Activated CD4-positive, alpha-beta T cell treated with anti-CD3 and anti-CD28 coated beads, Interleukin-2, Interleukin-4, amounts not matched to agents 100 ng/mL and 50 ng/mL, durations not matched to agents 16 hours and 8 hours (primary cell): ENCODE data around the gene FBXL7.

Source experiments
- DNase-seq: peaks from one replicate; pipeline ENCODE4 v3.0.0-alpha.2; 2020; ENCODE audit warnings: low spot score

FBXL7 gene

GRCh38 chr5:15614679-15615078 lies 114.7 kb downstream of the FBXL7 start:
- DNase-seq: no peak

GRCh38 chr5:15615859-15616258 lies 115.9 kb downstream of the FBXL7 start:
- no peak for DNase-seq

DNA sequence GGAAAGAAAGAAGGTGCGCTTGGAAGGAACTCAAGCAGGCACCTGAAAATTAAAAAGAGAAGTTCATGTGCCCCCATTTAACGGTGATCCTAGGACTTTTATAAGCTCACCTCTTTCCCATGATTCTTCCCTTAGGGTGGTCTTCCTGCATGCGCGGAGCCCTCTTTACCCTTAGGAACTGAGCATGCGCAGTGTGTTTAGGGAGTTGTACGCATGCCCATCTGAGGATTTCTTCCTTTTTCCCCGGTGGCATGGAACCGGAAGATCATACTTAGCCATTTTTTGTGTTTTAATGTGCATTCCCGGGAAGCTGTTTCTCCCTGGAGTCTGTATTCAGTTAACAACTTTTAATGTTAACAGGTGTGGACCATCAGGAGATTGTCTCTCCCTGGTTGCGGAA lies 119.0 kb downstream of the FBXL7 start:
- DNase-seq: no peak

DNA sequence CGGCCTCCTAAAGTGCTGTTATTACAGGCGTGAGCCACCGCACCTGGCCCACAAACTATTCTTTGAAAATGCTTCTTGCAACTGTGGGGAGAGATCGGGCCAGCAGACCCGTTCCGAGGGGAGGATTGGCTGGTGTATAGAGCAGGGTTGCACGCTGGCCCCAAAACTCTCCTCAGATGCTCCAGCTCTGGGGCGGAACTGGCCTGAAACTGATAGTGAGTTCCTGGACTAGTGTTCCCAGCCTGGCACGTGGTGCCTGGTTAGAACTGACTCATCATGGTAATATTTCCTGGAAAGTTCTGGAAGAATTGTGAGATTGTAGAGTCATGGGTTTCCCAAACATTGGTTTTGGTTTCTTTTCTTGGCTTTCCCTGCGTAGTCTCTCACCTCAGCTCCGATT lies 120.5 kb downstream of the FBXL7 start:
- DNase-seq: no peak

GRCh38 chr5:15621094-15621493 lies 121.1 kb downstream of the FBXL7 start:
- DNase-seq: no peak

DNA sequence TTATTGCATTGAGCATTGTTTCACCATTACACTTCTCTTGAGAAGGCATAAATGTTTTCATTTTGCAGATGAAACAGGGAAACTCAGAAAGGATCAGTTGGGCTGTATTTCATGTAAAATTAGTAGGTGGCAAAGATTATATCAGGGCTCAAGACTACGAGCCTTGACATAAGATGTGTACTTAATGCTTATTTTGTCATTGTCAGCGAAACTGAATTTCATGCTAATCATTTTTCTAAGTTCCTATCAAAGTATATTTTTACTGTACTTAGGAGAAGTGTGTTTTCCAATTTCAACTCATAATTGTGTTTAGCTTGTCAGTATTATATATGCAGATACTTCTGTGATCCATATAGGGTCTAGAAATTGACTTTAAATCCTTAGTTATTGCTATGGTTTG lies 123.8 kb downstream of the FBXL7 start:
- DNase-seq: no peak

GRCh38 chr5:15627109-15627508 lies 127.1 kb downstream of the FBXL7 start:
- no peak for DNase-seq

DNA sequence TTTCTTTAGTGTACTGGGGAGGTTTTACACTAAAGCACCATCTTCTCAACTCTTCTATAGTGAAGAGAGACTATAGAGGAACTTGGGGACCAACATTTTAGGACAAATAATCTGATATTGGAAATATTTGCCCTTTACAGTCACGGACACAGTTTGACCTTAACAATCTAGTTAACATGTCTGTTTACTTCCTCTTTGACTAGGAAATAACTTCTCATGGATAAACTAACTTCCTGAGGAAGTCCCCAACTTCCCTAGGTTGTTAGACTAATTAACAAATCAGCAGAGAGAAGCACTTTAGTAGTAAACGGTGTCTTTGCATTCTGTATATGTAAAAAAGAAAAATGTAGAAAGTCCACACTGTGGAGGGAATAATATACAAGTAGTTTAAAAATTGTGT lies 127.7 kb downstream of the FBXL7 start:
- DNase-seq: no peak

GRCh38 chr5:15630441-15630840 lies 130.5 kb downstream of the FBXL7 start:
- DNase-seq: no peak

DNA sequence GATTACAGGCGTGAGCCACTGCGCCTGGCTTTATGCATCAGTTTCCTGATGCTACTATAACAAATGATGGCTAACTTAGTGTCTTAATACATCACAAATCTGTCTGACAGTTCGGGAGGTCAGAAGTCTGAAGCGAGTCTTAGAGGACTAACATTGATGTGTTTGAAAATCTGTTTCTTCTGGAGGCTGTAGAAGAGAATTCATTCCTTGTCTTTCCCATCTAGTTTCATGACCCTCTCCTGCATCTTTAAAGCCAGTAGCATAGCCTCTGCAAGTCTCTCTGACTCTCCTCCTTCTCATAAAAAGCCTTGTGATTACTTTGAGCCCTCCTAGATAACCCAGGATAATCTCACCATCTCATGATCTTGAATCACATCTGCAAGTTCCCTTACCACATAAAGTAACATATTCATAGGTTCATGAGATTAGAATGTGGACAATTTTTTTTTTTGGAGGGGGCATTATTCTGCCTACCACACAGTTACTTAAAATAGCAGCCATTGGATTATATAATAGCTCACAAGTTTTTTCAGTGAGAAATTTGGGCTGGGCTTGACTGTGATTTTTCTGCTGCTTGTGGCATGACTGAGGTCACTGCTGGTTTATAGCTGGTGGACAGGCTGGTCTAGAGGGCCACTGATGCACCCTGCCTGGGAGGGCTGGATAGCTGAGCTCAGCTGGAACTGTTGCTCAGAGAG lies 134.8 kb downstream of the FBXL7 start:
- DNase-seq: no peak

- DNase-seq: no peak
These were observed 135.3 kb downstream of the FBXL7 start for GRCh38 chr5:15635289-15635616.

- DNase-seq: no peak
These were observed 137.4 kb downstream of the FBXL7 start for GRCh38 chr5:15637345-15637744.

- DNase-seq: no peak
These were observed 137.9 kb downstream of the FBXL7 start for GRCh38 chr5:15637886-15638285.

DNA sequence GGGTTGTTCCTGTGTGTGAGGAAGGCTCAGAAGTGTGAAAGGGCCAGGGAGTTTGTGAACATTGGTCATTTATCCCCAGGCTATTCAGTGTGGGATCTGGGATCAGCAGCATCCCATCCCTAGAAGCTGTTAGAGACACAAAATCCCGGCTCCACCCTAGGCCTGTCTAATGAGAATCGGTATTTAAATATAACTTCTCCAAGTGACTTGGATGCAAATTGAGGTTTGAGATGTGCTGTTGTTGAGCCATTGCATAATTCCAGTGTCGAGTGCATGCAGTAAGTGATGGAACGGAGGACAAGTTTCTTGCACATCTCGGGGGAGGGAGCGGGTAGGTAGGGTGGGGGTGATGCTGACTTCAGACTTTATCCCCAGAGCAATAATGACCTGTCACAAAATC lies 138.3 kb downstream of the FBXL7 start:
- no peak for DNase-seq

DNA sequence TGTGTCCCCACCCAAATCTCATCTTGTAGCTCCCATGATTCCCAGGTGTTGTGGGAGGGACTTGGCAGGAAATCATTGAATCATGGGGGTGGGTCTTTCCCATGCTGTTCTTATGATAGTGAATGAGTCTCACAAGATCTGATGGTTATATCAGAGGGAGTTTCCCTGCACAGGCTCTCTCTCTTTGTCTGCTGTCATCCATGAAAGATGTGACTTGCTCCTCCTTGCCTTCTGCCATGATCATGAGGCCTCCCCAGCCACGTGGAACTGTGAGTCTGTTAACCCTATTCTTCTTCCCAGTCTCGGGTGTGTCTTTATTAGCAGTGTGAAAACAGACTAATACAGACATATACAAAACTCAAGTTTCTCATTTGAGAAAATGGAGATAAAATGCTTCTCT lies 139.3 kb downstream of the FBXL7 start:
- no peak for DNase-seq

DNA sequence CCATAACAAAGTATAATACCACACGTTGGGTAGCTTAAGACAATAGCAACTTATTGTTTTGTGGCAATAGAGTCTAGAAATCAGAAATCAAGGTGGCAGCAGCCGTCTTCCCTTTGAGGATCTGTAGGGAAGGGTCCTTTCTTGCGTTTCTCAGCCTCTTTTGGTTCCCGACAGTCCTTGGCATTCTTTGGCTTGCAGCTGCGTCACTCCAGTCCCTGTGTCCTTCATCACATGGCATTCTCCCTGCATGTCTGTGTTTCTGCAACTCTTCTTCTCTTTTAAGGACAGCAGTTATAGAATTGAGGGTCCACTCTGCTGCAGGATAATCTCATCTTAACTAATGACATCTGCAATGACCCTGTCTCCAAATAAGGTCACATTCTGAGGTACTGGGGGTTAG lies 140.1 kb downstream of the FBXL7 start:
- no peak for DNase-seq

GRCh38 chr5:15643731-15644130 lies 143.8 kb downstream of the FBXL7 start:
- DNase-seq: no peak

DNA sequence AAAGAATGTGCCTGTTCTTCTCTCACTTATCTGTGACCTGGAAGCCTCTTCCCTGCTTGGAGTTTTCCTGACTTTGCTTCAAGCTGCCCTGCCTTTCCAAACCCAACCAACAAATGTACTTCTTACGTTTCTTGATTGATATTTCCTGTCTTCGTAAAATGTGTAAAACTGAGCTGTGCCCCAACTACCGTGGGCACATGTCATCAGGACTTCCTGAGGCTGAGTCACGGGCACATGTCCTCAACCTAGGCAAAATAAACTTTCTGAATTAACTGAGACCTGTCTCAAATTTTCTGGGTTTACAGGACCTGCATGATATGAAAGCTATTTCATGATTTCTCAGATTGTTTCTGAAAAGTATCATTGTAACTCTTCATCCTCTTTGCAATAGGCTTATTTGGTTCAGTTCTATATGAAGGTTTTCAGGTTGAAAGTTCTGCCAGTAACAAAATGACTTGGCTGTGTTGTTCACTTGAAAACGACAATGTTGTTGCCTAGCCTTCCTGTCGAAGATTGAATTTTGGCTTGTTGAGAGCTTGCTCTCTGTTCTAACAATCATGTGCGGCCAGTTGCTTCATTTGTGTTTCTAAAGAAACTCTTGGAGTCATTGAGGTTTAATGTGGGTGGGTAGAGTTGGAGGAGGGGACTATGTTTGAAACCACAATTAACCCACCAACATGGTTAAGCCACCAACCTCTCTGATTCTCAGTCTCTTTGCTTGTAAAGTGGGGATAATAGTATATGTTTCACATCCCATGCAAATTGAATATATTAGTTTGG lies 145.6 kb downstream of the FBXL7 start:
- DNase-seq: peak; percentile 9

DNA sequence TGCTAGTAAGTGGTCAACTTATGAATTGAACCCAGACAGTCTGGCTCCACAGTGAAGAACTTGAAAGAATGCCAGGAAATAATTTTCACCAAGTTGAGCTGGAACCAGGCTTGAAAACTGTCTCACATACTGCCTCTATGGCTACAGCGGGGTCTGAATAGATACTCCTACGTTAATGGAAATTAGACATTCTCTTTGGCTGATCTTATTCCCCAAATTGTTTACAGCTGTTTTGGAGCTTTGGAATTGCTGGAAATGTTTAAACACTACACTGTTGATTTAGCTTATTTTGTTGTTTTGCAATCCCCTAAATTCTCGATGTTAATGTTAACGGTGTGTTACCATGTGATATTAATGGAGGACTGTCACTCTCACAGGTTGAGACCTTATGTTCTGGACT lies 146.4 kb downstream of the FBXL7 start:
- no peak for DNase-seq

DNA sequence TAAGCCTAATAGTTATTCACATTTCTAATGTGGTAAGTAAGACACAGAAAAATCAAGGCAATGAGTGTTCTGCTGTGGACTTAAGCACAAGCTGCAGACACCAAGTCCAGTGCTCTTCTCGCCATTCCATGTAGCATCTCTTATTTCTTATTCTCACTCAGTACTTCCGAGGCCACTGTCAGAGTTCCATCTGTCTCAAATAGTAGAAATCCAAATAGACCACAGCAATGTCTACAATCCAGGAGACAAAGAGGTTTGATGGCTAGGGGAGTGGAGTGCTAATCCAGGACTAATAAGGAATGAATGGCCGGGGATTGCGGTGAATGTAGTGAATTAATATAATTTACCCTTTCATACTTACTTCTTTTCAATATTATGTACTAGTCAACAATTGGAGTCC lies 147.3 kb downstream of the FBXL7 start:
- DNase-seq: no peak

DNA sequence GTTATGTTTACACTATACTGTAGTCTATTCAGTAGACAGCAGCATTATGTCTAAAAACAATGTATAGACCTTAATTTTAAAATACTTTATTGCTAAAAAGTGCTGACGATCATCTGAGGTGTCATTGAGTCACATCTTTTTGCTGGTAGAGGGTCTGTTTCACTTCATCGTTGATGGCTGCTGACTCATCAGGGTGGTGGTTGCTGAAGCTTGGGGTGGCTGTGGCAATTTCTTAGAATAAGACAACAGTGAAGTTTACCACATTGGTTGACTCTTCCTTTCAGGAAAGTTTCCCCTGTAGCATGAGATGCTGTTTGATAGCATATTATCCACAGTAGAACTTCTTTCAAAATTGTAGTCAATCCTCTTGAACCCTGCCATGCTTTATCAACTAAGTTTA lies 150.3 kb downstream of the FBXL7 start:
- peak; percentile 7 for DNase-seq

DNA sequence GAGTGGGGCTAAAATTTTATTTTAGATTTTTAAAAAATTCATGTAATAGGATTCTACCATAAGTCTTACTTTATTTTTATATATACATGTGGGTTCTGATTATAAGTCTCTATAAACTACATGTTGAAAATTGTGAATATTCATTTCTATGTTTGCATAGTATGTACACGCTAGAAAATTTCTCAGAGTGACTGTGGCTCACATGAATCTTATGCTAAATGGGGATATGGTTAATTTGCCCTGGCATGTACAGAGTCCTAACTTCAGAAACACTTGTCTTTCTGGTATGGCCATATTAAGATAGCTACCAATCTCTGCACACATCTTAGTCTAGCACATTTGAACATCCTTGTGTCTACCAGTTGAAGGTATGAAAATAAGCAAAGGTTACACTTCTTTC lies 154.8 kb downstream of the FBXL7 start:
- no peak for DNase-seq

DNA sequence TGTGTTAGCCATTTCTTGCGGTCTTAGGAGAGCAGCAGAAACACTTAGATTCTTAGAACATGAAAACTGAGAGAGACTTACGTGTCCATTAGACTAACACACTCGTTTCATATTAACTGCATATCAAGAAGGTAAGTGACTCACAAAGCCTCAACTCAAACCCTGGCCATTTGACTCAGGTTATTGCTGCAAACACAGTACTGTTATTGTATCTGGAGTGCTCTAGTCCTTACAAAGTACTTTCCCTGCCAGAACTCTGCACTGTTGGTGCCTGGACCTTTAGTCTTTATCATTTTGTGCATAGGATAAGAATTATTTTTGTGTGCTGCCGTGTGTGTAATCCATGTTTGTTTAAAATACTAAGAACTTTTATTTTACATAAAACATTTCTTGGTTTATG lies 155.7 kb downstream of the FBXL7 start:
- DNase-seq: no peak

DNA sequence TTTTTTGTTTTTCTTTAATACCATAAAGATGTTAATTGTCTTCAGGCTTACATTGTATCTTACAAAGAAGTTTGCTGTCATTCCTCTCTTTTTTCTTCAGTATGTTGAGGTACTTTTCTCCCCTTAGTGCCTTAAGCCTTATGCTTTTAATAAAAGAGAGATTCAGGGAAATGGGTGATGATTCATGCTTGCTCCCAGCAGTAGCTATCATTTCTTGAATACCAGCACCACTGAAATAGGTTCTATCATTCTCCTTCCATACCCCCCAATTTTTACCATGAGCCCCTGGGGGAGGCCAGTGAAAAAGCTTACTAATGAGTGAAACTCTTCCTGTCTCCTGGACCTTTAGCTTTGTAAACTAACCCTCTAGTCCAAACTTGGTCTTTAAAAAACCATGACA lies 165.0 kb downstream of the FBXL7 start:
- no peak for DNase-seq
